GM10266 (cell line): ENCODE measurements around the gene SLAIN1.

Experiments used
- DNase-seq: peaks from one replicate; pipeline ENCODE4 v3.0.0; 2012; ENCODE audit errors: extremely low spot score
- TF ChIP-seq, protein P1 (sequence below): IDR thresholded peaks from 2 replicates; pipeline ENCODE4 v1.5.1; 2012; ENCODE audit warnings: mild to moderate bottlenecking, low read depth; ENCODE audit not compliant: control insufficient read depth, insufficient read depth; ENCODE audit errors: missing control alignments

The SLAIN1 gene

DNA sequence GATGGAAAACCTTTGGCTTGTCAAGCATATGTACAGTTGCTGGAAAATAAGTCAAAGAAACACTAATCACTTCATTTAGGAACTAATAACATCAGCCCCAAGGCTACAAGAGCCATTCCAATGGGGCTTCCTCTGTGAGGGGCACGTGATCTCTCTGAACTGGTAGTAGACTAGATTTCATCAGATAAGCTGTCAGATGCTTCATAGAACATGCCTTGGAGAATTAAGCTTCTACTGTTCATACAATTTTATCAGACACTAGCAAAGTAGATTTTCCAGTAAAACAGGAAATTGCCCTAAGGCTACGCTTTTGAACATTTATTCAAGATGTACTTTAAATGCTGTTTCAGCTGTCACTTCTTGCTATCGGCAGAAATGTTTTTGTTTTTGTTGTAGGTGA, 113.4 kb downstream of the SLAIN1 start:
- DNase-seq, result no peak
- TF ChIP-seq, protein P1, sequence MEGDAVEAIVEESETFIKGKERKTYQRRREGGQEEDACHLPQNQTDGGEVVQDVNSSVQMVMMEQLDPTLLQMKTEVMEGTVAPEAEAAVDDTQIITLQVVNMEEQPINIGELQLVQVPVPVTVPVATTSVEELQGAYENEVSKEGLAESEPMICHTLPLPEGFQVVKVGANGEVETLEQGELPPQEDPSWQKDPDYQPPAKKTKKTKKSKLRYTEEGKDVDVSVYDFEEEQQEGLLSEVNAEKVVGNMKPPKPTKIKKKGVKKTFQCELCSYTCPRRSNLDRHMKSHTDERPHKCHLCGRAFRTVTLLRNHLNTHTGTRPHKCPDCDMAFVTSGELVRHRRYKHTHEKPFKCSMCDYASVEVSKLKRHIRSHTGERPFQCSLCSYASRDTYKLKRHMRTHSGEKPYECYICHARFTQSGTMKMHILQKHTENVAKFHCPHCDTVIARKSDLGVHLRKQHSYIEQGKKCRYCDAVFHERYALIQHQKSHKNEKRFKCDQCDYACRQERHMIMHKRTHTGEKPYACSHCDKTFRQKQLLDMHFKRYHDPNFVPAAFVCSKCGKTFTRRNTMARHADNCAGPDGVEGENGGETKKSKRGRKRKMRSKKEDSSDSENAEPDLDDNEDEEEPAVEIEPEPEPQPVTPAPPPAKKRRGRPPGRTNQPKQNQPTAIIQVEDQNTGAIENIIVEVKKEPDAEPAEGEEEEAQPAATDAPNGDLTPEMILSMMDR, result no peak

DNA sequence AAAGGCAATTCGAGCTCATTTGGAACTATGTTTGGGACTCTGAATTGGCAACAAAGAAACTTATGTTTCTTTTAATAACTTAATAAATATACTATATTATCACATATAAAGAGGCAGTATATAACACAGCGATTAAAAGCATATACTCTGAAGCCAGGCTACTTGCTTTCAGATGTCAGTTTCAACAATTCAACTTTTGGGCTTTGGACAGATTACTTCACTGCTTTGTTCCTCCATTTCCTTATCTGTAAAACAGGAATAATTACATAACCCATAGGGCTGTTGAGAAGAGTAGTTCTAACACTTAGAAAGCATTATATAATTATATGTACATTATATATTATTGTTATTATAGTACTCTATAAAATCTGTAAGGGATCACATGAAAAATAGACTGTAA, 113.9 kb downstream of the SLAIN1 start:
- no peak for DNase-seq
- TF ChIP-seq, protein P1, result no peak

DNA sequence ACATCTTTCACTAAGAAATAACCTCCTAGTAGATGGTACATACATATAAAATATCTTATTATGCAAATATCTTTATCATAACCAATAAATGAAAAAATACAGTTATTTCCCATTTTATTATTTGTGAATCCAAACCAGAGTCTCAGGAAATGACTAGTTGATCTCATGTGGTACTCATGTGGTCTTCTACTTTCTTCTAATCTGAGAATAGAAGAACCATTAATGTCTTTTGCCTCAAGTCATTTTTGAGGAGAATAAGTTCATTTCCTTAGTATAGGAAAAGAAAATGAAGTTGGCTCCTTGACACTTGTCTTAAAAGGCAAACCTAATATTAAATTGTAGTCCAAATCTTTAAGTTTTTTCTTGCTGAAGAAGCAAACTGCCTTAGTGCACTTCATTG, 114.5 kb downstream of the SLAIN1 start:
- TF ChIP-seq, protein P1, result no peak
- no peak for DNase-seq
